H9 (cell line): ENCODE results near the gene DAAM1. TPM values are rescaled to one million over a fixed set of nuclear protein-coding genes. Genes with fewer than 3 reads are reported as not detected.

Experiments used
- DNase-seq: peaks from one replicate; pipeline ENCODE4 v3.0.0-alpha.2; 2017
- H2AFZ ChIP-seq: one replicate; pipeline ENCODE4 v1.6.1; 2013; ENCODE audit warnings: mild to moderate bottlenecking, low read length, control low read depth, moderate library complexity
- H2AK5ac ChIP-seq: 2 replicates; pipeline ENCODE4 v1.6.1; 2013; ENCODE audit warnings: low read length, control low read depth, mixed read lengths; ENCODE audit not compliant: insufficient read length
- H2BK120ac ChIP-seq: one replicate; pipeline ENCODE4 v1.6.1; 2013; ENCODE audit warnings: low read depth, mild to moderate bottlenecking, low read length, control low read depth, inconsistent platforms; ENCODE audit not compliant: poor library complexity, severe bottlenecking
- H2BK12ac ChIP-seq: 2 replicates; pipeline ENCODE4 v1.6.1; 2013; ENCODE audit warnings: low read length, control low read depth, mixed read lengths, low read depth; ENCODE audit not compliant: insufficient read length
- H2BK15ac ChIP-seq: 2 replicates; pipeline ENCODE4 v1.6.1; 2013; ENCODE audit warnings: low read depth, low read length, control low read depth
- H2BK20ac ChIP-seq: one replicate; pipeline ENCODE4 v1.6.1; 2013; ENCODE audit warnings: low read depth, mild to moderate bottlenecking, low read length, control low read depth, inconsistent platforms; ENCODE audit not compliant: poor library complexity, severe bottlenecking
- H2BK5ac ChIP-seq: 2 replicates; pipeline ENCODE4 v1.6.1; 2013; ENCODE audit warnings: low read length, control low read depth, mixed read lengths; ENCODE audit not compliant: insufficient read length
- H3K14ac ChIP-seq: 2 replicates; pipeline ENCODE4 v1.6.1; 2013; ENCODE audit warnings: low read length, control low read depth; ENCODE audit not compliant: insufficient read depth
- H3K18ac ChIP-seq: 2 replicates; pipeline ENCODE4 v1.6.1; 2013; ENCODE audit warnings: low read depth, mild to moderate bottlenecking, mixed read lengths, low read length, control low read depth; ENCODE audit not compliant: insufficient read length
- H3K23ac ChIP-seq: 2 replicates; pipeline ENCODE4 v1.6.1; 2013; ENCODE audit warnings: low read length, control low read depth, mixed read lengths, low read depth; ENCODE audit not compliant: insufficient read length
- H3K23me2 ChIP-seq: 2 replicates; pipeline ENCODE4 v1.6.1; 2013; ENCODE audit warnings: low read depth, mild to moderate bottlenecking, mixed read lengths, low read length, control low read depth; ENCODE audit not compliant: insufficient read length, poor library complexity, severe bottlenecking
- H3K27ac ChIP-seq: 2 replicates; pipeline ENCODE4 v1.5.1; 2013; ENCODE audit warnings: low read length, control low read depth, mixed read lengths, low read depth; ENCODE audit not compliant: insufficient read length
- H3K27me3 ChIP-seq: 2 replicates; pipeline ENCODE4 v1.6.1; 2013; ENCODE audit warnings: low read length, control low read depth, inconsistent platforms; ENCODE audit not compliant: insufficient read depth
- H3K4ac ChIP-seq: 2 replicates; pipeline ENCODE4 v1.6.1; 2013; ENCODE audit warnings: low read depth, mild to moderate bottlenecking, control low read depth, inconsistent platforms, low read length, moderate library complexity
- H3K4me1 ChIP-seq: 2 replicates; pipeline ENCODE4 v1.6.1; 2013; ENCODE audit warnings: low read length, control low read depth, inconsistent platforms; ENCODE audit not compliant: insufficient read depth
- H3K4me2 ChIP-seq: 2 replicates; pipeline ENCODE4 v1.6.1; 2013; ENCODE audit warnings: low read length, control low read depth, mixed read lengths; ENCODE audit not compliant: insufficient read length, insufficient read depth
- H3K56ac ChIP-seq: 2 replicates; pipeline ENCODE4 v1.6.1; 2013; ENCODE audit warnings: low read depth, mild to moderate bottlenecking, mixed read lengths, low read length, control low read depth; ENCODE audit not compliant: insufficient read length
- H3K79me1 ChIP-seq: 2 replicates; pipeline ENCODE4 v1.6.1; 2013; ENCODE audit warnings: low read depth, mild to moderate bottlenecking, moderate library complexity, low read length, control low read depth, inconsistent platforms; ENCODE audit not compliant: insufficient read depth, poor library complexity, severe bottlenecking
- H3K79me2 ChIP-seq: 2 replicates; pipeline ENCODE4 v1.6.1; 2013; ENCODE audit warnings: low read length, control low read depth, inconsistent platforms; ENCODE audit not compliant: insufficient read depth
- H3K9ac ChIP-seq: 2 replicates; pipeline ENCODE4 v1.6.1; 2013; ENCODE audit warnings: low read length, control low read depth, mixed read lengths; ENCODE audit not compliant: insufficient read length; ENCODE audit errors: extremely low read depth
- H3K9me3 ChIP-seq: one replicate; pipeline ENCODE4 v1.6.1; 2013; ENCODE audit warnings: low read depth, low read length, inconsistent platforms; ENCODE audit not compliant: control insufficient read depth
- H3T11ph ChIP-seq: one replicate; pipeline ENCODE4 v1.6.1; 2013; ENCODE audit warnings: mild to moderate bottlenecking, low read length, control low read depth, inconsistent platforms
- H4K20me1 ChIP-seq: one replicate; pipeline ENCODE4 v1.6.1; 2013; ENCODE audit not compliant: control insufficient read depth, insufficient read length, insufficient read depth
- H4K5ac ChIP-seq: 2 replicates; pipeline ENCODE4 v1.6.1; 2013; ENCODE audit warnings: low read depth, mild to moderate bottlenecking, mixed read lengths, low read length, control low read depth; ENCODE audit not compliant: insufficient read length
- H4K8ac ChIP-seq: replicated peaks from 2 replicates; pipeline ENCODE4 v1.6.1; 2013; ENCODE audit warnings: low read length, control low read depth, mixed read lengths, low read depth; ENCODE audit not compliant: insufficient read length
- H4K91ac ChIP-seq: 2 replicates; pipeline ENCODE4 v1.6.1; 2013; ENCODE audit warnings: low read depth, mild to moderate bottlenecking, moderate library complexity, mixed read lengths, low read length, control low read depth; ENCODE audit not compliant: insufficient read length
- H3K27ac Mint-ChIP-seq, 3 experiments: 2 replicates in 2 of 3; 3 replicates in 1 of 3; pipeline ENCODE4 v1.8.0; 2020 to 2021; ENCODE audit warnings: mixed read lengths in 3 of 3, mild to moderate bottlenecking in 1 of 3, moderate library complexity in 1 of 3
- H3K27me3 Mint-ChIP-seq: 2 replicates; pipeline ENCODE4 v1.8.0; 2021; ENCODE audit warnings: low read depth, mild to moderate bottlenecking, moderate library complexity, mixed read lengths
- H3K36me3 Mint-ChIP-seq, 3 experiments: 2 replicates in 2 of 3; 3 replicates in 1 of 3; pipeline ENCODE4 v1.8.0; 2020 to 2021; ENCODE audit warnings: low read depth in 3 of 3, mixed read lengths in 3 of 3; ENCODE audit not compliant: insufficient read depth in 1 of 3
- H3K4me1 Mint-ChIP-seq, 2 experiments: 2 replicates each; pipeline ENCODE4 v1.8.0; 2020; ENCODE audit warnings: mixed read lengths in 2 of 2
- H3K4me3 Mint-ChIP-seq, 2 experiments: 2 replicates in 1 of 2; 3 replicates in 1 of 2; pipeline ENCODE4 v1.8.0; 2020 to 2021; ENCODE audit warnings: mild to moderate bottlenecking in 2 of 2, mixed read lengths in 2 of 2, moderate library complexity in 1 of 2
- H3K9me3 Mint-ChIP-seq, 2 experiments: 2 replicates in 1 of 2; 3 replicates in 1 of 2; pipeline ENCODE4 v1.8.0; 2020; ENCODE audit warnings: mild to moderate bottlenecking in 2 of 2, mixed read lengths in 2 of 2, moderate library complexity in 1 of 2
- WGBS: extraction: QIAGEN DNeasy Blood & Tissue Kit; methylation state at CpG from one replicate; pipeline ENCODE4 v1.1.7; 2013; ENCODE audit warnings: missing lambda C conversion rate, low lambda C conversion rate, mixed read lengths; ENCODE audit not compliant: insufficient read length; ENCODE audit errors: extremely low coverage; 5-methylcytosine and 5-hydroxymethylcytosine counted together
- total RNA-seq: library from RNA; stranded (reverse); gene quantifications from 2 replicates; pipeline ENCODE4 v1.2.1, GENCODE V29; 2021
- TF ChIP-seq, protein P1 (sequence below): fragments of 200-600 bp; sonication (generic); conservative IDR thresholded peaks from 3 replicates; pipeline ENCODE4 v1.8.0; 2021; ENCODE audit warnings: antibody characterized with exemption, mild to moderate bottlenecking

Gene DAAM1
- total RNA-seq, 1 experiment from 2014 or later, result 19.5 TPM

- Histone ChIP-seq H2AFZ (no peak overlapping the region), H3K9me3 (no peaks in the 10 kb centered on the region), H4K8ac (no peak overlapping the region), H2BK5ac (no peak overlapping the region), H2BK12ac (no peak overlapping the region), H3K56ac (no peak overlapping the region), H3K9ac (no peak overlapping the region), H3K23me2 (no peaks in the 10 kb centered on the region), H3K4me2 (no peak overlapping the region), H4K91ac (no peak overlapping the region), H3K27me3 (no peaks in the 10 kb centered on the region), H3K4ac (no peak overlapping the region), H3K18ac (no peak overlapping the region), H2BK120ac (no peak overlapping the region), H2BK15ac (no peak overlapping the region), H3K79me1 (no peaks in the 10 kb centered on the region), H3K79me2 (no peaks in the 10 kb centered on the region), H4K20me1 (no peaks in the 10 kb centered on the region), H3K23ac (no peak overlapping the region), H3K4me1 (peaks cover 3% of the 10 kb centered on the region; the same call in 1 of the 2 replicates), H3T11ph (no peak overlapping the region), H2BK20ac (no peak overlapping the region), H3K27ac (no peak overlapping the region), H4K5ac (no peak overlapping the region), H3K14ac (no peak overlapping the region), H2AK5ac (no peak overlapping the region)
- H3K36me3 Mint-ChIP-seq, result no peaks in the 10 kb centered on the region
- DNase-seq, result no peak
- H3K27ac Mint-ChIP-seq, result no peak overlapping the region
- no peaks in the 10 kb centered on the region for H3K9me3 Mint-ChIP-seq
- H3K4me1 Mint-ChIP-seq, result peaks cover 5 to 11% of the 10 kb centered on the region in 2 experiments
- no CpG with 5 or more reads among the region's 1 CpG for WGBS
- TF ChIP-seq, protein P1, sequence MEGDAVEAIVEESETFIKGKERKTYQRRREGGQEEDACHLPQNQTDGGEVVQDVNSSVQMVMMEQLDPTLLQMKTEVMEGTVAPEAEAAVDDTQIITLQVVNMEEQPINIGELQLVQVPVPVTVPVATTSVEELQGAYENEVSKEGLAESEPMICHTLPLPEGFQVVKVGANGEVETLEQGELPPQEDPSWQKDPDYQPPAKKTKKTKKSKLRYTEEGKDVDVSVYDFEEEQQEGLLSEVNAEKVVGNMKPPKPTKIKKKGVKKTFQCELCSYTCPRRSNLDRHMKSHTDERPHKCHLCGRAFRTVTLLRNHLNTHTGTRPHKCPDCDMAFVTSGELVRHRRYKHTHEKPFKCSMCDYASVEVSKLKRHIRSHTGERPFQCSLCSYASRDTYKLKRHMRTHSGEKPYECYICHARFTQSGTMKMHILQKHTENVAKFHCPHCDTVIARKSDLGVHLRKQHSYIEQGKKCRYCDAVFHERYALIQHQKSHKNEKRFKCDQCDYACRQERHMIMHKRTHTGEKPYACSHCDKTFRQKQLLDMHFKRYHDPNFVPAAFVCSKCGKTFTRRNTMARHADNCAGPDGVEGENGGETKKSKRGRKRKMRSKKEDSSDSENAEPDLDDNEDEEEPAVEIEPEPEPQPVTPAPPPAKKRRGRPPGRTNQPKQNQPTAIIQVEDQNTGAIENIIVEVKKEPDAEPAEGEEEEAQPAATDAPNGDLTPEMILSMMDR, result no peak
- no peak overlapping the region for H3K4me3 Mint-ChIP-seq
- H3K27me3 Mint-ChIP-seq, result peaks cover 21% of the 10 kb centered on the region
Observed at GRCh38 chr14:59181791-59182190, 6.7 kb upstream of the DAAM1 start.
